Esophagus squamous epithelium (tissue), 4 donors: ENCODE data around the gene MBNL1.

ENCODE experiments used
- POLR2A ChIP-seq, 4 donors: fragments of 450-650 bp; IDR thresholded peaks; one replicate each; pipeline ENCODE4 v1.6.1; 2017; ENCODE audit warnings: antibody characterized with exemption in 4 of 4, mild to moderate bottlenecking in 4 of 4, moderate library complexity in 3 of 4
- TF ChIP-seq, protein P1 (sequence below), 6 experiments: fragments of 450-650 bp in 4 of 6; fragments of 200-600 bp in 2 of 6; sonication (generic) in 2 of 6; IDR thresholded peaks; one replicate each; pipeline ENCODE4 v1.5.1; 2016 to 2019; ENCODE audit warnings: antibody characterized with exemption in 6 of 6, mild to moderate bottlenecking in 4 of 6, moderate library complexity in 4 of 6

GRCh38 chr3:152260529-152260928, 8.2 kb upstream of the MBNL1 start:
- TF ChIP-seq, protein P1, sequence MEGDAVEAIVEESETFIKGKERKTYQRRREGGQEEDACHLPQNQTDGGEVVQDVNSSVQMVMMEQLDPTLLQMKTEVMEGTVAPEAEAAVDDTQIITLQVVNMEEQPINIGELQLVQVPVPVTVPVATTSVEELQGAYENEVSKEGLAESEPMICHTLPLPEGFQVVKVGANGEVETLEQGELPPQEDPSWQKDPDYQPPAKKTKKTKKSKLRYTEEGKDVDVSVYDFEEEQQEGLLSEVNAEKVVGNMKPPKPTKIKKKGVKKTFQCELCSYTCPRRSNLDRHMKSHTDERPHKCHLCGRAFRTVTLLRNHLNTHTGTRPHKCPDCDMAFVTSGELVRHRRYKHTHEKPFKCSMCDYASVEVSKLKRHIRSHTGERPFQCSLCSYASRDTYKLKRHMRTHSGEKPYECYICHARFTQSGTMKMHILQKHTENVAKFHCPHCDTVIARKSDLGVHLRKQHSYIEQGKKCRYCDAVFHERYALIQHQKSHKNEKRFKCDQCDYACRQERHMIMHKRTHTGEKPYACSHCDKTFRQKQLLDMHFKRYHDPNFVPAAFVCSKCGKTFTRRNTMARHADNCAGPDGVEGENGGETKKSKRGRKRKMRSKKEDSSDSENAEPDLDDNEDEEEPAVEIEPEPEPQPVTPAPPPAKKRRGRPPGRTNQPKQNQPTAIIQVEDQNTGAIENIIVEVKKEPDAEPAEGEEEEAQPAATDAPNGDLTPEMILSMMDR (IDR thresholded peaks at IDR 0.05): no peak
- no peak for TF ChIP-seq POLR2A (IDR thresholded peaks at IDR 0.05)
